ENCODE data around the gene UNC80.

GRCh38 chr2:210004881-210005280 lies 233.2 kb downstream of the UNC80 start:
- no peak for TF ChIP-seq PRDM15 (CRISPR knock-in tag; IDR thresholded peaks at IDR 0.05)
- TF ChIP-seq NFYC (CRISPR knock-in tag; IDR thresholded peaks at IDR 0.05) = no peak
- TF ChIP-seq RFX5 (IDR thresholded peaks at IDR 0.05; ENCODE audit: low read depth, low read length) = no peak
- no peak for TF ChIP-seq GLI4 (CRISPR knock-in tag; IDR thresholded peaks at IDR 0.05; ENCODE audit: borderline replicate concordance)
